ENCODE data around the gene PFN3. TPM values are rescaled to one million over a fixed set of nuclear protein-coding genes. Genes with fewer than 3 reads are reported as not detected.

The PFN3 gene
- total RNA-seq, 1 donor from 2014 or later = not detected

DNA sequence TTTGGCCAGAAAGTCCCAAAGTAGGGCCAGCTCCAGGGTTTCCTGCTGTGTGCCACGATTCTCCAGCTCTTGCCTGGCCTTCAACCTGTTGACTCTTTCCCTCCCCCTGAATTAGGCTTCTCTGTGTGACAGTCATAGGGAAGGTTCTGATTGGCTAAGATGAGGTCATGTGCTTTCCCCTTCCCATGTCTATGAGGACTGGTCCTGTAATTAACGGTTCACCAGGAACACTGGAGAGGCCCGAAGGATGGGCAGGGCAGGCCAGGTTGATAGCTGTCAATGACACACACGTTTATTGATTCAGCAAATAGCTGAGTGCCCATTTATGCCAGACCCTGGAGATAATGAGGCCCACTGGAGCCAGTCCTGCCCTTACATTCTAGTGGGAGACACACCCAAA, 37.2 kb upstream of the PFN3 start:
- Histone ChIP-seq H3K36me3 (ENCODE audit: control insufficient read depth, insufficient read depth, low read length) (peaks cover 1% of the 10 kb centered on the region), H3K4me3 (ENCODE audit: low read depth, low read length) (no peak overlapping the region), H3K27me3 (ENCODE audit: control insufficient read depth, insufficient read depth, low read length) (no peaks in the 10 kb centered on the region)
- no peak for DNase-seq (ENCODE audit: low read depth)
- TF ChIP-seq, protein P1, sequence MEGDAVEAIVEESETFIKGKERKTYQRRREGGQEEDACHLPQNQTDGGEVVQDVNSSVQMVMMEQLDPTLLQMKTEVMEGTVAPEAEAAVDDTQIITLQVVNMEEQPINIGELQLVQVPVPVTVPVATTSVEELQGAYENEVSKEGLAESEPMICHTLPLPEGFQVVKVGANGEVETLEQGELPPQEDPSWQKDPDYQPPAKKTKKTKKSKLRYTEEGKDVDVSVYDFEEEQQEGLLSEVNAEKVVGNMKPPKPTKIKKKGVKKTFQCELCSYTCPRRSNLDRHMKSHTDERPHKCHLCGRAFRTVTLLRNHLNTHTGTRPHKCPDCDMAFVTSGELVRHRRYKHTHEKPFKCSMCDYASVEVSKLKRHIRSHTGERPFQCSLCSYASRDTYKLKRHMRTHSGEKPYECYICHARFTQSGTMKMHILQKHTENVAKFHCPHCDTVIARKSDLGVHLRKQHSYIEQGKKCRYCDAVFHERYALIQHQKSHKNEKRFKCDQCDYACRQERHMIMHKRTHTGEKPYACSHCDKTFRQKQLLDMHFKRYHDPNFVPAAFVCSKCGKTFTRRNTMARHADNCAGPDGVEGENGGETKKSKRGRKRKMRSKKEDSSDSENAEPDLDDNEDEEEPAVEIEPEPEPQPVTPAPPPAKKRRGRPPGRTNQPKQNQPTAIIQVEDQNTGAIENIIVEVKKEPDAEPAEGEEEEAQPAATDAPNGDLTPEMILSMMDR (IDR thresholded peaks at IDR 0.05; ENCODE audit: insufficient read depth, low read length, poor library complexity, severe bottlenecking) = no peak

GRCh38 chr5:177435847-177436536, 35.5 kb upstream of the PFN3 start:
- TF ChIP-seq, protein P1 (IDR thresholded peaks at IDR 0.05; ENCODE audit: insufficient read depth, low read length, poor library complexity, severe bottlenecking) = no peak
- no peak overlapping the region for H3K4me3 ChIP-seq (ENCODE audit: low read depth, low read length)
- H3K36me3 ChIP-seq (ENCODE audit: control insufficient read depth, insufficient read depth, low read length) = peaks cover 5% of the 10 kb centered on the region
- H3K27me3 ChIP-seq (ENCODE audit: control insufficient read depth, insufficient read depth, low read length) = no peaks in the 10 kb centered on the region
- no peak for DNase-seq (ENCODE audit: low read depth)

DNA sequence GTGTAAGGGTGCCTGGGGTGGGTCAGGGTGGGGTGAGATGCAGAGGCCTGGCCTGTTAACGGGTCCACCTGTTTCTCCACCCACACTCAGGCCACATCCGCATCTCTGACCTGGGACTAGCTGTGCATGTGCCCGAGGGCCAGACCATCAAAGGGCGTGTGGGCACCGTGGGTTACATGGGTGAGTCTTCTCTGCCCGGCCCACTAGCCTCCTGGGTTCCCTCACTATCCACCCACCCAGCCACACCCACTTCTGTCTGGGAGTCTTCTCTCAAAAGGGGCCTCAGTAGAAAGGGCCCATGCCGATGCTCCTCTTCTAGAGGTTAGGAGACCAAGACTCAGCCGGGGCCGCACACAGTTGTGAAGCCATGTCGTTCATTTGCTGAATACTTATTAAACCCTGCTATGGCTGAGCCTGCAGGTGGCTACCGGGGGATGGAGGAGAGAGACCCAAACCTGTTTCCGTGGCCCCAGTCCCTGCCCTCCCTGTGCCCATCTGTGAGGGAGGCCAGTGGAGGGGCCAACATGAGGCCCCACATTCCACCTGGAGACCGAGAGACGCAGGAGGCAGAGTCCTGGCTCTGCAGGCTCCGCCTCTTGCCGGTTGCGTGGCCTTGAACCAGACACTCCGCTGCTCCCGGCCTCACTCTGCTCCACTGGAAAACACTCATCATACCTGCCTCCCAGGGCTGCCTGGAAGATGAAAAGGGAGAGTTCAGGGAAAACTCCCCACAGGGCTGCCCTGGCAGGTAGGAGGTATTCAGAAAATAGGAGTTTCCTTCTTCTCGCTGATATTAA, 34.7 kb upstream of the PFN3 start:
- Histone ChIP-seq H3K36me3 (ENCODE audit: control insufficient read depth, insufficient read depth, low read length) (peaks cover 6% of the 10 kb centered on the region), H3K4me3 (ENCODE audit: low read depth, low read length) (no peak overlapping the region), H3K27me3 (ENCODE audit: control insufficient read depth, insufficient read depth, low read length) (no peaks in the 10 kb centered on the region)
- no peak for DNase-seq (ENCODE audit: low read depth)
- TF ChIP-seq, protein P1 (IDR thresholded peaks at IDR 0.05; ENCODE audit: insufficient read depth, low read length, poor library complexity, severe bottlenecking) = no peak

- Histone ChIP-seq H3K27me3 (ENCODE audit: control insufficient read depth, insufficient read depth, low read length) (no peaks in the 10 kb centered on the region), H3K36me3 (ENCODE audit: control insufficient read depth, insufficient read depth, low read length) (peaks cover 6% of the 10 kb centered on the region), H3K4me3 (ENCODE audit: low read depth, low read length) (no peak overlapping the region)
- TF ChIP-seq, protein P1 (IDR thresholded peaks at IDR 0.05; ENCODE audit: insufficient read depth, low read length, poor library complexity, severe bottlenecking) = no peak
- DNase-seq (ENCODE audit: low read depth) = no peak
Measured at GRCh38 chr5:177434437-177434836, 34.0 kb upstream of the PFN3 start.

GRCh38 chr5:177433658-177434217, 33.3 kb upstream of the PFN3 start:
- TF ChIP-seq, protein P1 (IDR thresholded peaks at IDR 0.05; ENCODE audit: insufficient read depth, low read length, poor library complexity, severe bottlenecking) = no peak
- H3K27me3 ChIP-seq (ENCODE audit: control insufficient read depth, insufficient read depth, low read length) = no peaks in the 10 kb centered on the region
- no peak overlapping the region for H3K4me3 ChIP-seq (ENCODE audit: low read depth, low read length)
- no peak for DNase-seq (ENCODE audit: low read depth)
- peaks cover 6% of the 10 kb centered on the region for H3K36me3 ChIP-seq (ENCODE audit: control insufficient read depth, insufficient read depth, low read length)
